Measurements from ENCODE around the gene NUDT22.

NUDT22 gene

DNA sequence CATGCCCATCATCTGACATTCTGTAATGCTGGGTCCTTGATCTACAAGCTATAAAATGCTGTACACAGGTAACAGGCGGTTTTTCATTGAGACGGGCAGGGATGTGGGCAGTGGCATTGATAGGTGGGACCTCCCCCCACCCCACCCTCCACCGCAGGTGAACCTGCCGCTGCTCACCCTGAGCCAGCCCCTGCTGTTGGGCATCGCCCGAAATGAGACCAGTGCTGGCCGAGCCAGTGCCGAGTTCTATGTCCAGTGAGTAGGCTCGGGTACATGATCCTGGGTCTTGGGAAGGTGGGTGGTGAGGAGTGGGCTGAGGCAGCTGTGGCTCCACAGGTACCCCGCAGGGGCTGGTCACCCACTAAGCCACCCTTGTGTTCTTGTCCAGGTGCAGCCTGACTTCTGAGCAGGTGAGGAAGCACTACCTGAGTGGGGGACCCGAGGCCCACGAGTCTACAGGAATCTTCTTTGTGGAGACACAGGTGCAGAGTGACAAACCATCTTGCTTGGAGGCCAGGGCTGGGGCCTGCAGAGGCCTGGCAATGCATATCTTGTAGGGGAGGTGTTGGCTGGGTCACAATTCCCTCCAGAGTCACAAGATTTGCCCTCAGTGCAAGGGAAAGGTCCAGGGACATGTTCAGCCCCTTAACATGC lies 3.1 kb downstream of the NUDT22 start:
- no peaks in the 10 kb centered on the region for H3F3A ChIP-seq (ENCODE audit: insufficient read depth, low read length)
- H2AFZ ChIP-seq (ENCODE audit: low read length) = no peak overlapping the region
- TF ChIP-seq, protein P1, sequence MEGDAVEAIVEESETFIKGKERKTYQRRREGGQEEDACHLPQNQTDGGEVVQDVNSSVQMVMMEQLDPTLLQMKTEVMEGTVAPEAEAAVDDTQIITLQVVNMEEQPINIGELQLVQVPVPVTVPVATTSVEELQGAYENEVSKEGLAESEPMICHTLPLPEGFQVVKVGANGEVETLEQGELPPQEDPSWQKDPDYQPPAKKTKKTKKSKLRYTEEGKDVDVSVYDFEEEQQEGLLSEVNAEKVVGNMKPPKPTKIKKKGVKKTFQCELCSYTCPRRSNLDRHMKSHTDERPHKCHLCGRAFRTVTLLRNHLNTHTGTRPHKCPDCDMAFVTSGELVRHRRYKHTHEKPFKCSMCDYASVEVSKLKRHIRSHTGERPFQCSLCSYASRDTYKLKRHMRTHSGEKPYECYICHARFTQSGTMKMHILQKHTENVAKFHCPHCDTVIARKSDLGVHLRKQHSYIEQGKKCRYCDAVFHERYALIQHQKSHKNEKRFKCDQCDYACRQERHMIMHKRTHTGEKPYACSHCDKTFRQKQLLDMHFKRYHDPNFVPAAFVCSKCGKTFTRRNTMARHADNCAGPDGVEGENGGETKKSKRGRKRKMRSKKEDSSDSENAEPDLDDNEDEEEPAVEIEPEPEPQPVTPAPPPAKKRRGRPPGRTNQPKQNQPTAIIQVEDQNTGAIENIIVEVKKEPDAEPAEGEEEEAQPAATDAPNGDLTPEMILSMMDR (IDR thresholded peaks at IDR 0.05; ENCODE audit: low read length) = no peak
- no peak for TF ChIP-seq EZH2 (IDR thresholded peaks at IDR 0.05; ENCODE audit: borderline replicate concordance, low read length)
- H3K36me3 ChIP-seq (ENCODE audit: insufficient read depth, low read length) = peaks cover 4% of the 10 kb centered on the region; the same call in 1 of the 2 replicates
- peak overlapping the region; percentile 68 for H3K4me3 ChIP-seq (ENCODE audit: low read depth, low read length, poor library complexity, severe bottlenecking)
- H3K27ac ChIP-seq (ENCODE audit: low read depth, low read length, poor library complexity, severe bottlenecking) = peak overlapping the region; percentile 79
- no peaks in the 10 kb centered on the region for H3K79me2 ChIP-seq (ENCODE audit: insufficient read depth, low read length)
- peaks cover 65% of the 10 kb centered on the region for H3K4me1 ChIP-seq (ENCODE audit: insufficient read depth, low read length, severe bottlenecking)
- no peaks in the 10 kb centered on the region for H3K9me3 ChIP-seq (ENCODE audit: low read length)
- H4K20me1 ChIP-seq (ENCODE audit: insufficient read depth, low read length) = no peaks in the 10 kb centered on the region
- H3K4me2 ChIP-seq (ENCODE audit: low read length) = peak overlapping the region; percentile 79
- no peaks in the 10 kb centered on the region for H3K9me2 ChIP-seq (ENCODE audit: low read depth, low read length)
- no peaks in the 10 kb centered on the region for H3K27me3 ChIP-seq (ENCODE audit: insufficient read depth, low read length)
- peak overlapping the region; percentile 71; the same call in 1 of the 2 replicates for H3K9ac ChIP-seq (ENCODE audit: low read length)

GRCh38 chr11:64229744-64230170 lies 3.7 kb downstream of the NUDT22 start:
- TF ChIP-seq, protein P1 (IDR thresholded peaks at IDR 0.05; ENCODE audit: low read length) = no peak
- TF ChIP-seq EZH2 (IDR thresholded peaks at IDR 0.05; ENCODE audit: borderline replicate concordance, low read length) = no peak
- Histone ChIP-seq H3K27ac (ENCODE audit: low read depth, low read length, poor library complexity, severe bottlenecking) (peak overlapping the region; percentile 79), H3K9me3 (ENCODE audit: low read length) (no peaks in the 10 kb centered on the region), H3K36me3 (ENCODE audit: insufficient read depth, low read length) (no peaks in the 10 kb centered on the region; the same call in 1 of the 2 replicates), H3K27me3 (ENCODE audit: insufficient read depth, low read length) (no peaks in the 10 kb centered on the region), H3K4me2 (ENCODE audit: low read length) (peak overlapping the region; percentile 79), H3K9ac (ENCODE audit: low read length) (peak overlapping the region; percentile 71), H3K4me3 (ENCODE audit: low read depth, low read length, poor library complexity, severe bottlenecking) (peak overlapping the region; percentile 68), H3K79me2 (ENCODE audit: insufficient read depth, low read length) (no peaks in the 10 kb centered on the region), H4K20me1 (ENCODE audit: insufficient read depth, low read length) (no peaks in the 10 kb centered on the region), H3K9me2 (ENCODE audit: low read depth, low read length) (no peaks in the 10 kb centered on the region), H2AFZ (ENCODE audit: low read length) (no peak overlapping the region), H3K4me1 (ENCODE audit: insufficient read depth, low read length, severe bottlenecking) (peaks cover 59% of the 10 kb centered on the region), H3F3A (ENCODE audit: insufficient read depth, low read length) (no peaks in the 10 kb centered on the region)

GRCh38 chr11:64230171-64230984 lies 4.3 kb downstream of the NUDT22 start, which contains the start of gene DNAJC4:
Gene DNAJC4 (plus strand): TSS chr11:64230548. CDS start chr11:64230855, 307 bp downstream.
- H3K9me2 ChIP-seq (ENCODE audit: low read depth, low read length) = no peaks in the 10 kb centered on the region
- H3K4me3 ChIP-seq (ENCODE audit: low read depth, low read length, poor library complexity, severe bottlenecking) = peak within 1 kb of the TSS; percentile 68
- H3K27ac ChIP-seq (ENCODE audit: low read depth, low read length, poor library complexity, severe bottlenecking) = peak within 1 kb of the TSS; percentile 79
- no peaks in the 10 kb centered on the region for H3K27me3 ChIP-seq (ENCODE audit: insufficient read depth, low read length)
- H3K79me2 ChIP-seq (ENCODE audit: insufficient read depth, low read length) = no peaks in the 10 kb centered on the region
- no peaks in the 10 kb centered on the region for H3F3A ChIP-seq (ENCODE audit: insufficient read depth, low read length)
- no peaks in the 10 kb centered on the region for H3K9me3 ChIP-seq (ENCODE audit: low read length)
- H3K36me3 ChIP-seq (ENCODE audit: insufficient read depth, low read length) = peaks cover under 1% of the 10 kb centered on the region; the same call in 1 of the 2 replicates
- no peak for TF ChIP-seq EZH2 (IDR thresholded peaks at IDR 0.05; ENCODE audit: borderline replicate concordance, low read length)
- TF ChIP-seq, protein P1 (IDR thresholded peaks at IDR 0.05; ENCODE audit: low read length) = no peak
- peak within 1 kb of the TSS; percentile 79 for H3K4me2 ChIP-seq (ENCODE audit: low read length)
- H4K20me1 ChIP-seq (ENCODE audit: insufficient read depth, low read length) = no peaks in the 10 kb centered on the region
- H3K9ac ChIP-seq (ENCODE audit: low read length) = peak within 1 kb of the TSS; percentile 71
- H2AFZ ChIP-seq (ENCODE audit: low read length) = no peak within 1 kb of the TSS
- peaks cover 58% of the 10 kb centered on the region for H3K4me1 ChIP-seq (ENCODE audit: insufficient read depth, low read length, severe bottlenecking)

Data from OCI-LY1 (cell line).